Breast epithelium (tissue), 4 donors: ENCODE data around the gene FOXC2. TPM values are rescaled to one million over a fixed set of nuclear protein-coding genes. Genes with fewer than 3 reads are reported as not detected.
A peak's percentile ranks its signal among the peaks of the same experiment; 100 is the strongest.

ENCODE experiments used
- DNase-seq, 2 donors: peaks; one replicate each; pipeline ENCODE4 v3.0.0-alpha.2; 2019; ENCODE audit warnings: low spot score in 2 of 2
- H3K27ac ChIP-seq, 2 donors: fragments of 200-600 bp; sonication (generic) in 1 of 2; one replicate each; pipeline ENCODE4 v1.5.1; 2016 to 2019; ENCODE audit warnings: mild to moderate bottlenecking in 1 of 2
- H3K27me3 ChIP-seq, 2 donors: fragments of 200-600 bp; sonication (generic) in 1 of 2; one replicate each; pipeline versions ENCODE4 v1.5.1 to v1.6.0; 2017 to 2019; ENCODE audit warnings: control low read depth in 1 of 2, mild to moderate bottlenecking in 1 of 2
- H3K36me3 ChIP-seq: fragments of 200-600 bp; one replicate; pipeline ENCODE4 v1.5.1; 2019
- H3K4me1 ChIP-seq, 2 donors: fragments of 200-600 bp; sonication (generic); one replicate each; pipeline ENCODE4 v1.5.1; 2016 to 2019; ENCODE audit warnings: control low read depth in 1 of 2
- H3K4me3 ChIP-seq, 3 donors: fragments of 200-600 bp; sonication (generic); 1 replicate in 2 of 3; 2 replicates in 1 of 3; pipeline ENCODE4 v1.5.1; 2016 to 2019; ENCODE audit warnings: mild to moderate bottlenecking in 3 of 3, moderate library complexity in 2 of 3
- H3K9me3 ChIP-seq, 2 donors: fragments of 200-600 bp; sonication (generic) in 1 of 2; one replicate each; pipeline ENCODE4 v1.5.1; 2016 to 2019; ENCODE audit warnings: control low read depth in 1 of 2
- CTCF ChIP-seq, 3 donors: fragments of 450-650 bp; IDR thresholded peaks; one replicate each; pipeline ENCODE4 v1.5.1; 2016 to 2017; ENCODE audit warnings: antibody characterized with exemption in 3 of 3, mild to moderate bottlenecking in 3 of 3, moderate library complexity in 3 of 3
- POLR2A ChIP-seq: fragments of 450-650 bp; IDR thresholded peaks from one replicate; pipeline ENCODE4 v1.6.1; 2016; ENCODE audit warnings: antibody characterized with exemption, mild to moderate bottlenecking, moderate library complexity
- POLR2AphosphoS5 ChIP-seq, 3 donors: sonication (generic); formaldehyde crosslinking; IDR thresholded peaks; one replicate each; pipeline ENCODE4 v1.6.1; 2017; ENCODE audit warnings: antibody characterized with exemption in 3 of 3
- intact Hi-C: fragments of 100-400 bp; cut with DNase I; formaldehyde crosslinking; loops from one replicate; pipeline ENCODE4 v1.15.1; 2023; ENCODE audit warnings: low total_unique reads
- total RNA-seq, 3 donors: library from RNA; depleted of rRNA; stranded (reverse); fragments of >200 nt; gene quantifications; one replicate each; pipeline ENCODE4 v1.1.0, GENCODE V29; 2016

The FOXC2 gene
- total RNA-seq, 3 donors from 2014 or later: 0.15 to 0.98 (median 0.32) TPM

- TF ChIP-seq POLR2A (no peak), CTCF (IDR thresholded peaks at IDR 0.05) (no peak), POLR2AphosphoS5 (IDR thresholded peaks at IDR 0.05) (no peak)
- no peaks in the 10 kb centered on the region for H3K36me3 ChIP-seq
- no peak for DNase-seq
- no peak overlapping the region for H3K27ac ChIP-seq
- intact Hi-C loops: no loop called here
- H3K9me3 ChIP-seq: no peaks in the 10 kb centered on the region
- peaks cover 0 to 24% of the 10 kb centered on the region in 2 donors for H3K27me3 ChIP-seq
- H3K4me3 ChIP-seq: no peak overlapping the region
- H3K4me1 ChIP-seq: no peaks in the 10 kb centered on the region
Measured at GRCh38 chr16:86609661-86610060, 43.0 kb downstream of the FOXC2 start.

- TF ChIP-seq POLR2AphosphoS5 (IDR thresholded peaks at IDR 0.05) (no peak), CTCF (IDR thresholded peaks at IDR 0.05) (no peak)
- Histone ChIP-seq H3K27me3 (peaks cover 0 to 26% of the 10 kb centered on the region in 2 donors), H3K4me1 (no peaks in the 10 kb centered on the region), H3K36me3 (no peaks in the 10 kb centered on the region), H3K27ac (peak overlapping the region in 1 of 2 donors; percentile 43), H3K9me3 (no peaks in the 10 kb centered on the region), H3K4me3 (no peak overlapping the region)
- intact Hi-C loops: no loop called here
- no peak for DNase-seq
Measured at GRCh38 chr16:86610779-86611524, 44.3 kb downstream of the FOXC2 start.

GRCh38 chr16:86611525-86611855, 44.9 kb downstream of the FOXC2 start:
- H3K9me3 ChIP-seq: no peaks in the 10 kb centered on the region
- intact Hi-C loops: no loop called here
- H3K27me3 ChIP-seq: peaks cover 0 to 21% of the 10 kb centered on the region in 2 donors
- no peaks in the 10 kb centered on the region for H3K36me3 ChIP-seq
- no peaks in the 10 kb centered on the region for H3K4me1 ChIP-seq
- TF ChIP-seq POLR2AphosphoS5 (IDR thresholded peaks at IDR 0.05): no peak
- no peak for TF ChIP-seq CTCF (IDR thresholded peaks at IDR 0.05)
- no peak for TF ChIP-seq POLR2A
- peak overlapping the region in 1 of 2 donors; percentile 43 for H3K27ac ChIP-seq
- no peak overlapping the region for H3K4me3 ChIP-seq
- DNase-seq: no peak

- intact Hi-C loops: no loop called here
- Histone ChIP-seq H3K27me3 (peaks cover 0 to 21% of the 10 kb centered on the region in 2 donors), H3K36me3 (no peaks in the 10 kb centered on the region), H3K9me3 (no peaks in the 10 kb centered on the region), H3K4me3 (no peak overlapping the region), H3K27ac (no peak overlapping the region), H3K4me1 (no peaks in the 10 kb centered on the region)
- TF ChIP-seq POLR2AphosphoS5 (IDR thresholded peaks at IDR 0.05) (no peak), CTCF (IDR thresholded peaks at IDR 0.05) (no peak), POLR2A (no peak)
- no peak for DNase-seq
Measured at GRCh38 chr16:86611941-86612340, 45.3 kb downstream of the FOXC2 start.

- H3K27me3 ChIP-seq: peaks cover 0 to 21% of the 10 kb centered on the region in 2 donors
- no peaks in the 10 kb centered on the region for H3K36me3 ChIP-seq
- DNase-seq: no peak
- H3K4me1 ChIP-seq: no peaks in the 10 kb centered on the region
- H3K9me3 ChIP-seq: no peaks in the 10 kb centered on the region
- H3K27ac ChIP-seq: no peak overlapping the region
- TF ChIP-seq CTCF (IDR thresholded peaks at IDR 0.05) (no peak), POLR2AphosphoS5 (IDR thresholded peaks at IDR 0.05) (no peak)
- H3K4me3 ChIP-seq: no peak overlapping the region
- intact Hi-C loops: no loop called here
Measured at GRCh38 chr16:86614699-86615098, 48.1 kb downstream of the FOXC2 start.
